OCI-LY7 (cell line): Measurements from ENCODE around the gene KIF6.

ENCODE experiments used
- EZH2phosphoT487 ChIP-seq: fragments of 200-600 bp; sonication (generic); IDR thresholded peaks from 2 replicates; pipeline ENCODE4 v1.6.1; 2018; ENCODE audit warnings: low read depth, borderline replicate concordance, mild to moderate bottlenecking, mixed run types, antibody characterized with exemption, low read length, moderate library complexity, mixed read lengths
- TF ChIP-seq, protein P1 (sequence below): fragments of 200-600 bp; sonication (generic); conservative IDR thresholded peaks from 2 replicates; pipeline ENCODE4 v1.5.1; 2014; ENCODE audit warnings: mild to moderate bottlenecking, antibody characterized with exemption, low read length, moderate library complexity, mixed read lengths

DNA sequence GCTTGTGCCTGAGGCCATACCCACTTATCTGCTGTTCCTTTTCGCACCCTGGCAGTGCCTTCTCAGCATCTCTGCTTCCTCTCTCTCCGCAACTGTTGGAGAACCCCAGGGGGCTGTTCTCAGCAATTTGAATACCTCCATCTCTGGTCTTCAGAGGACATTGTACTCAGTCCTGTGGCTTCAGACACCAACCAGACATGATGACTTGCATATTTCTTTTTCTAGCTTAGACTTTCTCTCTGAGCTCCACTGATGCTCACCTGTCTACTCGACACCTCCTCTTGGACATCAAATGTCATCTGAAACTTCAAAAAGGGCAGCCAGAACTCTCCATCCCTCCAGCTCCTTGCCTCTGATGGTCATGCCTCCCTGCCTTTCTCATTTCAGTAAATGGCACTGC, 383.9 kb downstream of the KIF6 start:
- TF ChIP-seq, protein P1, sequence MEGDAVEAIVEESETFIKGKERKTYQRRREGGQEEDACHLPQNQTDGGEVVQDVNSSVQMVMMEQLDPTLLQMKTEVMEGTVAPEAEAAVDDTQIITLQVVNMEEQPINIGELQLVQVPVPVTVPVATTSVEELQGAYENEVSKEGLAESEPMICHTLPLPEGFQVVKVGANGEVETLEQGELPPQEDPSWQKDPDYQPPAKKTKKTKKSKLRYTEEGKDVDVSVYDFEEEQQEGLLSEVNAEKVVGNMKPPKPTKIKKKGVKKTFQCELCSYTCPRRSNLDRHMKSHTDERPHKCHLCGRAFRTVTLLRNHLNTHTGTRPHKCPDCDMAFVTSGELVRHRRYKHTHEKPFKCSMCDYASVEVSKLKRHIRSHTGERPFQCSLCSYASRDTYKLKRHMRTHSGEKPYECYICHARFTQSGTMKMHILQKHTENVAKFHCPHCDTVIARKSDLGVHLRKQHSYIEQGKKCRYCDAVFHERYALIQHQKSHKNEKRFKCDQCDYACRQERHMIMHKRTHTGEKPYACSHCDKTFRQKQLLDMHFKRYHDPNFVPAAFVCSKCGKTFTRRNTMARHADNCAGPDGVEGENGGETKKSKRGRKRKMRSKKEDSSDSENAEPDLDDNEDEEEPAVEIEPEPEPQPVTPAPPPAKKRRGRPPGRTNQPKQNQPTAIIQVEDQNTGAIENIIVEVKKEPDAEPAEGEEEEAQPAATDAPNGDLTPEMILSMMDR = no peak
- TF ChIP-seq EZH2phosphoT487 = no peak
